Chondrocyte (in vitro differentiated cells): ENCODE results near the gene DHX57. TPM values are rescaled to one million over a fixed set of nuclear protein-coding genes. Genes with fewer than 3 reads are reported as not detected.

Experiments used
- DNase-seq: peaks from one replicate; pipeline ENCODE4 v3.0.0; 2021; ENCODE audit warnings: mixed read lengths, low spot score
- H3K27ac Mint-ChIP-seq: one replicate; pipeline ENCODE4 v1.8.0; 2021; ENCODE audit warnings: mild to moderate bottlenecking, moderate library complexity, mixed read lengths; ENCODE audit not compliant: unreplicated experiment
- H3K27me3 Mint-ChIP-seq: 2 replicates; pipeline ENCODE4 v1.8.0; 2021; ENCODE audit warnings: low read depth, mixed read lengths
- H3K36me3 Mint-ChIP-seq: 2 replicates; pipeline ENCODE4 v1.8.0; 2021; ENCODE audit warnings: low read depth, mixed read lengths
- H3K4me1 Mint-ChIP-seq: 2 replicates; pipeline ENCODE4 v1.8.0; 2021; ENCODE audit warnings: low read depth, mild to moderate bottlenecking, mixed read lengths
- H3K4me3 Mint-ChIP-seq: one replicate; pipeline ENCODE4 v1.8.0; 2021; ENCODE audit warnings: mild to moderate bottlenecking, moderate library complexity, mixed read lengths; ENCODE audit not compliant: unreplicated experiment
- H3K9me3 Mint-ChIP-seq: 2 replicates; pipeline ENCODE4 v1.8.0; 2021; ENCODE audit warnings: low read depth, mixed read lengths
- CTCF ChIP-seq: fragments of 200-600 bp; sonication (generic); IDR thresholded peaks from 2 replicates; pipeline ENCODE4 v1.5.0; 2021; ENCODE audit warnings: antibody characterized with exemption, mild to moderate bottlenecking, moderate library complexity
- total RNA-seq: library from RNA; stranded (reverse); gene quantifications from 3 replicates; pipeline ENCODE4 v1.2.1, GENCODE V29; 2021

DHX57 gene
- total RNA-seq, 1 donor from 2014 or later = 18.2 TPM

DNA sequence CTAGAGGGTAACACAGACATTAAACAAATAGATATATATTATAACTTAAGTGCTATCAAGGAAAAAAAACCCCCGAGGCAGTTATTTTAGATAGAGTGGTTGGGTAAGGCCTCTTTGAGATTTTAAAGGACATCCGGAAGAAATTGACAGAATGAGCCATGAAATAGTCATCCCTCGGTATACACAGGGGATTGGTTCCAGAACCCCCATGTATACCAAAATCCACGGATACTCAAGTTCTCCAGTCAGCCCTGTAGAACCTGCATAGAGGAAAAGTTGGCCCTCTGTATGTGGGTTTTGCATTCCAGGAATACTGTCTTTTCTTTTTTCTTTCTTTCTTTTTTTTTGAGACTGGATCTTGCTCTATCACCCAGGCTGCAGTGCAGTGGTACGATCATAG, 2.0 kb downstream of the DHX57 start:
- Mint-ChIP-seq H3K4me3 (no peak overlapping the region), H3K4me1 (peaks cover 27% of the 10 kb centered on the region), H3K36me3 (peaks cover 11% of the 10 kb centered on the region), H3K27ac (no peak overlapping the region), H3K9me3 (peaks cover 22% of the 10 kb centered on the region), H3K27me3 (no peaks in the 10 kb centered on the region)
- no peak for DNase-seq
- TF ChIP-seq CTCF = no peak

GRCh38 chr2:38871432-38871831, 4.3 kb downstream of the DHX57 start:
- Mint-ChIP-seq H3K27ac (no peak overlapping the region), H3K9me3 (peaks cover 22% of the 10 kb centered on the region), H3K4me1 (peaks cover 20% of the 10 kb centered on the region), H3K27me3 (no peaks in the 10 kb centered on the region), H3K4me3 (no peak overlapping the region), H3K36me3 (peaks cover 11% of the 10 kb centered on the region)
- TF ChIP-seq CTCF = no peak
- no peak for DNase-seq

GRCh38 chr2:38866773-38867443, 8.8 kb downstream of the DHX57 start:
- no peak for TF ChIP-seq CTCF
- Mint-ChIP-seq H3K36me3 (peaks cover 16% of the 10 kb centered on the region), H3K27ac (no peak overlapping the region), H3K4me3 (no peak overlapping the region), H3K9me3 (peaks cover 14% of the 10 kb centered on the region), H3K4me1 (no peaks in the 10 kb centered on the region), H3K27me3 (no peaks in the 10 kb centered on the region)
- no peak for DNase-seq

- Mint-ChIP-seq H3K9me3 (peaks cover 3% of the 10 kb centered on the region), H3K36me3 (peaks cover 30% of the 10 kb centered on the region), H3K27ac (no peak overlapping the region), H3K4me3 (no peak overlapping the region), H3K27me3 (no peaks in the 10 kb centered on the region), H3K4me1 (no peaks in the 10 kb centered on the region)
- no peak for DNase-seq
- TF ChIP-seq CTCF = no peak
Measured at GRCh38 chr2:38863061-38863695, 12.6 kb downstream of the DHX57 start.

DNA sequence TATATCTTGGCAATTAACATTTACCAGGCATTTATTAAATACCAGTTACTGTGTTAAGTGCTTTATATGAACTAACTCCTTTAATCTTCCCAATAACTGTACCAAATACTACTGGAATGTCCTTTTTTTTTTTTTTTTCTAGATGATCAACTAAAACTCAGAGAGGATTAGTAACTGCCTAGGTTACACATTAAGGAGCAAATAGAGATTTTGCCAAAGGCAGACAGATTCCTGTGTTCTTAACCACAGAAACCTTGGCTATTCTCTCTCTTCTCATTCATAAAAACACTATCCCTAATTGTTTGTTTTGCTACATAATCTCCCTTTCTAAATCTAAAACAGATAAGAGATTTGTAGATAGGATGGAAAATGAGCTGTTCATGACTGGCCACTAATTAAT, 13.3 kb downstream of the DHX57 start:
- Mint-ChIP-seq H3K4me3 (no peak overlapping the region), H3K9me3 (peaks cover 3% of the 10 kb centered on the region), H3K27me3 (no peaks in the 10 kb centered on the region), H3K36me3 (peaks cover 30% of the 10 kb centered on the region), H3K4me1 (no peaks in the 10 kb centered on the region), H3K27ac (no peak overlapping the region)
- DNase-seq = no peak
- no peak for TF ChIP-seq CTCF
